ENCODE results near the gene USH1G. TPM values are rescaled to one million over a fixed set of nuclear protein-coding genes. Genes with fewer than 3 reads are reported as not detected.
"Not testable (repeated sequence)": the region's sequence is repeated elsewhere in the genome, so short reads cannot be mapped to it uniquely, and the experiment has no call there.

The USH1G gene
- total RNA-seq, 1 donor from 2014 or later: not detected

GRCh38 chr17:74906214-74906793 is 16.8 kb downstream of the USH1G start:
- not testable (repeated sequence) for DNase-seq (ENCODE audit: low spot score)

DNA sequence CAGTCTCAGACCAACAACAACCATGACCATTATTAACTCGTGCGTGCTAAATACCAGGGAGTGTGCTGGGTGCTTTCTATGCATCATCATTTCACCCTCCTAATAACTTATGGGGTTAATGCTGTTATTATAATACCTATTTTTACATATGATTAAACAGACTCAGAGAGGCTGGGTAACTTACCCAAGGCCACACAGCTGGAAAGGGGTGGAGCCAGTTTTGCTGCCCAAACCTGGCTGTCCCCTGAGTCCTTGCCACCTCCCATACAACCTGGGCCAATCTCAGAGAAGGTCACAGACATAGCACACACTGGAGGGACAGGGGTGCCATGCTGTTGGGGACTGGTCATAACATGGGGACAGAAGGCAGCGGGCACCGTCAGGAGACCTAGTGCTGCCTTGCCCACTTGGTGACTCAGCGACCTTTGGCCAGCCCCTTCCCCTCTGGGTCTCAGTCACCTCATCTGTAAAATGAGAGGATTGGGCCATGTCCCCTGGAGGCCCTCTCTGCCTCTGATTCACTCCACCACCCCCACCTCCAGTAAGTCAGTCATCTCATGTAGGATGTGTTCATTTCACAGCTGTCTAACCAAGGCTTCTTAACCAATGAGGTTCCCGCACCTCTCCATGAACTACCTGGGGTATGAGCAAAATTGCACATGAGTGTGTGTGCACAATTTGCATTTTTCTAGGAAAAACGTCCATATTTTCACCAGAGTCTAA is 18.2 kb downstream of the USH1G start:
- DNase-seq (ENCODE audit: low spot score): no peak

- no peak for DNase-seq (ENCODE audit: low spot score)
Measured at GRCh38 chr17:74903671-74904070, 19.4 kb downstream of the USH1G start.

GRCh38 chr17:74903034-74903433 is 20.0 kb downstream of the USH1G start:
- DNase-seq (ENCODE audit: low spot score): no peak

- no peak for DNase-seq (ENCODE audit: low spot score)
Measured at GRCh38 chr17:74901353-74902135, 21.5 kb downstream of the USH1G start.

DNA sequence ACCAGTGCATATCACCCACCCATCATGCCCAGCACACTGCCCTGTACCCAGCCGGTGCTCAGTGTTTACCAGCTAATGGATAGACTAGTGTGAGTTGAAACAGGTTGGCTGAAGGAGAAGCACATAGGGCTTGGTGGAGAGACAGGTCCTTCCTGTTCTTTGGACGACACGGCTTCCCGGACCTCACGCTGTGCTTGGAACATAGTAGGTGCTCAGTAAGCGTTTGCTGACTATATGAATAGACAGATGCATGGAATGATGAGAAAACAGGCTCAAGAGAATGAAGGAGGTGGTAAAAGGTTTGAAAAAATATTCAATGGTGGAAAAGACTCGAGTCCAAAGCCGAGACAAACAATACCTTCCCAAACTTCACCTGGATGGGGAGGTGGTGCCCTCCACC is 22.8 kb downstream of the USH1G start:
- no peak for DNase-seq (ENCODE audit: low spot score)

GRCh38 chr17:74898376-74898946 is 24.6 kb downstream of the USH1G start:
- no peak for DNase-seq (ENCODE audit: low spot score)

- no peak for DNase-seq (ENCODE audit: low spot score)
Measured at GRCh38 chr17:74893936-74894671, 29.0 kb downstream of the USH1G start.

DNA sequence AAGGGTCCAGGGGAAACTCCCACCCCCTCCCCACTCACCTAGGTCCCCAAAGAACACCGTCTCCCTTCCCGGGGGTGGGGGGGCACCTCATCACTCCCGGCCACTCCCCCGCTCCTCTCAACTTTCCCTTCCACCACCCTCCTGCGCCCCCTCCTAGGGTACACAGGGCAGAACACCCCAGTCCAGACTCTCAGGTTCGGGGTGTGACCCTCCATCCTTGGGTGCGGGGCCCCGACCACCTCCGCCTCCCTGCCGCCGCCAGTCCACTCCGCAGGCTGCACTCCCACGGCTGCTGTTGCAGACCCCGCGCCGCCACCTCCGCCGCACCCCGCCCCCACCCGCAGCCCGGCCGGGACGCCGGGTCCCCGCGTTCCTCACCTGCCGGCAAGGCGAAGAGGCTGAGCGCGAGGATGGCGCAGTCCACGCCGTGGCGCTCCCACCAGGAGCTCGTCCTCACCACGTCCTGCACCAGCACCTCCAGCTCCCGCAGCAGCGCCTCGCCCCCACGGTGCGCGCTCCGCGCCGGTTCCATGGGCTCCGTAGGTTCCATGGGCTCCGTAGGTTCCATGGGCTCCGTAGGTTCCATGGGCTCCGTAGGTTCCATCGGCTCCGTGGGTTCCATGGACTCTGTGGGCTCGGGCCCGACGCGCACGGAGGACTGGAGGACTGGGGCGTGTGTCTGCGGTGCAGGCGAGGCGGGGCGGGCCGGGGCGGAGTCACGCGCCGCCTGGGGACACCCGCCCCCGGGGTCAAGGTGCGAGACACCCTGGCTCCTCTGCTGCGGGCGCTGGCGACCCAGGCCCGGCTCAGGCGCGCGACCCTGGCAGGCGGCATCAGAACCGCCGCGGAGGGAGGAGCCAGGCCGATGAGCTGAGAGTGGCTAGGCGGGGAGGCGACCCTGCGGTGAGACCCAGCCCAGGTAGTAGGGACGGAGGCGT is 29.8 kb downstream of the USH1G start, which contains the start of gene FADS6:
FADS6 (minus strand) TSS at position 660 of the 938 bp plus-strand sequence; CDS start at position 622, 38 bp downstream.
- DNase-seq (ENCODE audit: low spot score): no peak

DNA sequence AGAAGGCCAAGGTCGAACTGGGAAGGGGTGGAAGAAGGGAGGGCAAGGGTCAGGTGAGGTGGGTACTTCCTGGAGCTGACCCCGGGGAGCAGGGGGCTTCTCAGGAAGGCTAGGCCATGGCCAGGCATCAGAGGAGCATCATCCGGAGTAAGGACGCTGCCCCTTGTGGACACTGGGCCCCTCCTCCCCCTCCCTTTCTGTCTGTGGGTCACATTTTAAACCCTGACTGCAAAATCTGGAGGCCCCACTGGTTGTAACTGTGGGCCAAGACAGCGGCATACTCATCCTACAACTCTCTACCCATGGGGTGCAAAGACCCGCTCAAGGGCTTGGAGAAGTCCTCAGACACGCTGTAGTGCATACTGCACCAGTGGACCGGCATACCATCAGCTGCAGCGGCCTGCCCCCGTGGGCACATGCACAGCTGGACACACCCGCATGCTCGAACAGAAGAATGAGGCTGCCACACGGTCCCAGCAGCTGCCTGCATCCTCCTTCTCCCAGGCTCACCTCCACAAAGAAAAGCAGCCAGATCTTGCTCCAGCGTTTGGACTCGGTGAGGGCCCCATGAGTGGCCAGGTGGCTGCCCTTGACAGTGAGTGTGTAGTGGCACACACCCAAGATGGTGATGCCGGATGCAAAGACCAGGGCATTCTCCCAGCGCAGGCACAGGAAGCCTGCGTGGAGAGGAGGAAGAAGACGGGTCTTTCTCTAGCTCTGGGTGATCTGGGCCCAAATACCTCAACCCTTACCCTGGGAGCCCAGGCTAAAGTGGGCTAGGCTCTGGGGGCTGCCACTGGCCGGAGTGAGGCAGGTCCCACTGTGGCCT is 30.8 kb downstream of the USH1G start:
- no peak for DNase-seq (ENCODE audit: low spot score)

DNA sequence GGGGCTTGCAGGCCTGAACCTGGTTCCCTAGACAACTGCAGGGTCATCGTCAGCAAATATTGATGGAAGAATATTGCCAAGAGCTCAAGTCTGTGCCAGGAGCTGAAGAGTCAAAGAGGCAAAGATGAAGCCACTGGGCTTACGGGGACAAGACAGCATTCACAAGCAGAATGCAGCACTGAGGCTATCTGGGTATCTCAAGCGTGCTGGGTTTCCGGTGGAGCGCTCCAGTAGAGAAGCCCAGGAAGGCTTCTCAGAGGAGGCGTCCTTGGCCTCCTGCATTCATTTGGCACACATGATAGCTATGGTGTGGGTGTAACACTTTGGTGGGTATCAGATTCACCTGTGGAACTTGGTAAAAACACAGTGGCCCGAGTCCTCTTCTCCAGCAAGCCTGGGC is 32.5 kb downstream of the USH1G start:
- no peak for DNase-seq (ENCODE audit: low spot score)

DNA sequence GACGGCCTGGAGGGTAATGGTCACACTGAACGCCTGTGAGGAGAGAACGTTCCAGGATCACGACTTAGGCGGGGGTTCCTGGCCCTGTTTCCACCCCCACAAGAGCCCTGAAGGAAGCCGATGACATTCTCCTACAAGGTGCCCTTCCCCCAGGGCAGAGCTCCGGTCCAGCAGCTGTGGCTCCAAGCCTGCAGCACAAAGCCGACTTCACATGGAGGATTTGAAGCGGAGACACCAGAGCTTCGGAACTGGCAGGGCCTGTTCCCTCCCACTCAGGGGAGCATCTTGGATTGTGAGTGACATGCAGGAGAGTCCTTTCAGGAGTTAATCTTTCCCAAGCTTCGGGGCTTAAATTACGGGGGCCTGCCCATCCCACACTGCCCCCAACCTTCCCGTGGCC is 34.6 kb downstream of the USH1G start:
- no peak for DNase-seq (ENCODE audit: low spot score)

DNA sequence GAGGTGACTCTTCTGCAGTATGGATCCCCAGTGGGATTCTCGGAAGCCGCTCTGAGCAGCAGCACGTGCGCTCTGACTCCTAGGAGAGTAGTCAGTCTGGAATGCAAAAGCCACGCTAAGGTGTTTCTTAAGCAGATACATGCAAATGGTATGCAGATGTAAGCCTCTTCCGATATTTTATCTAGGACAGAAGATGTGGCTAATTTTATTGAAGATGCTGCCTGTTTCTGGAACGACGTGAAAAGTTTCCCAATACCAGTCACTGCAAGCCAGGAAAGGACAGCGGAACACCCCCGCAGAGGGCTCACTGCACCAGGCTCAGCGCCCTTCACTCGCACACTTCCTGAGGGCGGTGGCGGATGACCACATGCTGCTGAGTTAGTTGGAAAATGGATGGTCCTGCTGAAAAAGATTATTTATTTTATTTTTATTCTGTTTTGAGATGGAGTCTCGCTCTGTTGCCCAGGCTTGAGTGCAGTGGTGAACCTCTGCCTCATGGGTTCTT is 39.8 kb downstream of the USH1G start:
- no peak for DNase-seq (ENCODE audit: low spot score)

GRCh38 chr17:74882517-74883240 is 40.4 kb downstream of the USH1G start:
- DNase-seq (ENCODE audit: low spot score): no peak

DNA sequence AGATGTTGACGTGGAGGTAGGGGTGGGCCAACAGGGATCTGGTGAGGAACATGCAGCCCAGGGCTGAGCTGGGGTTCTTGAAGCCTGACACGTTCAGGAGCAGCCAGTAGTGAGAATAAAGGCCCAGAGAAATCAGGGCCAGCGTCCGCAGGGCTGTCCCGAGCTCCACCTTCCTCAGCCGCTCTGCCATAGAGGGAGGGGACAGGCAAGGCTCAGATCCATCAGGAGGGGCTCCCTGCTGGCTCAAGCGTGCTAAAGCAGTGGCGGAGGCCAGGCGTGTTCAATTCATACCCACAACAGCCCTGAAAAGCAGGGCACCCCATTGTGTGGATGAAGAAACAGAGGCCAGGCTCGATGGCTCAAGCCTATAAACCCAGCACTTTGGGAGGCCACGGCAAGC is 42.0 kb downstream of the USH1G start:
- no peak for DNase-seq (ENCODE audit: low spot score)

DNA sequence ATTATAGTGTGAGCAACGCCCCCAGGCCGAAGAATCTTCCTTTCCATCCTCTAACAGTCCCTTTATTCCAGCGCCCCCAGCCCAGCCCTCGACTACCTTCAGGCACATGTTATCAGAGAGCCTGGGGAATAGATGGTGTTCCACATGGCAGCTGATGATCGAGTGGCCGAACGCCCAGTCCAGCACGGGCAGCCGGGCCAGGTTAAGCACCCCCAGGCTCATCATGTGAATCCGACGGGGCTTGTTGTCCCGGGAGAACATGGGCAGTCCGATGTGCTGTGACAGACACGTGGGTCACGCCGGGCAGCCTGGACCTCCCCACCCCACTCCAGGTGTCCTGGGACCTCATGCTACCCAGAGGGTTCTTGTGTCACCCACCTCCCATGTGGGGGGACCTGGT is 43.7 kb downstream of the USH1G start:
- DNase-seq (ENCODE audit: low spot score): no peak

DNA sequence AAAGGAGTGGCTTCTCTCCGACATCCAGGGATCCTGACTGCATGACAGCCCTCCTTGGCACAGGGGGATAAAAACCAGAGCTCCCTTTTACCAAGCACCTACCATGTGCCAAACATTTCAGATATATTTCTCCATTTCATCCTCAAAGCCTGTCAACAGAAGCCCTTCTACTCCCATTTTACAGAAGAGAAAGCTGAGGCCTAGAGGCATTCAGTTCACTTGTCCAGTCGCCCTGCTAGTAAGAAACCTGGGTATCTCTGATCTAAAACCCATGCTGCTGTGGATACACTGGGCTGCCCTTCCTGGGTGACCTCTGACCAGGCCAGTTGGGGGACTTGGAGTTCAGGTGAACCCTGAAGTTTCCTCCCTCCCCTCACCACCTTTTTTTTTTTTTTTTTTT is 44.4 kb downstream of the USH1G start:
- DNase-seq (ENCODE audit: low spot score): no peak
